ENCODE measurements around the gene CHIA.

- TF ChIP-seq FOSL2 (IDR thresholded peaks at IDR 0.05; ENCODE audit: borderline replicate concordance, low read depth) (no peak), YY1 (IDR thresholded peaks at IDR 0.05; ENCODE audit: low read depth) (no peak), POLR2AphosphoS5 (IDR thresholded peaks at IDR 0.05; ENCODE audit: low read depth, low read length) (no peak)
- TF ChIP-seq, protein P1, sequence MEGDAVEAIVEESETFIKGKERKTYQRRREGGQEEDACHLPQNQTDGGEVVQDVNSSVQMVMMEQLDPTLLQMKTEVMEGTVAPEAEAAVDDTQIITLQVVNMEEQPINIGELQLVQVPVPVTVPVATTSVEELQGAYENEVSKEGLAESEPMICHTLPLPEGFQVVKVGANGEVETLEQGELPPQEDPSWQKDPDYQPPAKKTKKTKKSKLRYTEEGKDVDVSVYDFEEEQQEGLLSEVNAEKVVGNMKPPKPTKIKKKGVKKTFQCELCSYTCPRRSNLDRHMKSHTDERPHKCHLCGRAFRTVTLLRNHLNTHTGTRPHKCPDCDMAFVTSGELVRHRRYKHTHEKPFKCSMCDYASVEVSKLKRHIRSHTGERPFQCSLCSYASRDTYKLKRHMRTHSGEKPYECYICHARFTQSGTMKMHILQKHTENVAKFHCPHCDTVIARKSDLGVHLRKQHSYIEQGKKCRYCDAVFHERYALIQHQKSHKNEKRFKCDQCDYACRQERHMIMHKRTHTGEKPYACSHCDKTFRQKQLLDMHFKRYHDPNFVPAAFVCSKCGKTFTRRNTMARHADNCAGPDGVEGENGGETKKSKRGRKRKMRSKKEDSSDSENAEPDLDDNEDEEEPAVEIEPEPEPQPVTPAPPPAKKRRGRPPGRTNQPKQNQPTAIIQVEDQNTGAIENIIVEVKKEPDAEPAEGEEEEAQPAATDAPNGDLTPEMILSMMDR (IDR thresholded peaks at IDR 0.05), result no peak
These were observed 547 bp upstream of the CHIA start for GRCh38 chr1:111290104-111290503.

All from SK-N-SH (cell line).